SH-SY5Y (cell line): ENCODE results near the gene AKAP12.

Experiments
- GATA2 ChIP-seq: IDR thresholded peaks from 2 replicates; pipeline ENCODE4 v1.6.1; 2011; ENCODE audit warnings: mild to moderate bottlenecking, low read depth, low read length
- GATA3 ChIP-seq: IDR thresholded peaks from 2 replicates; pipeline ENCODE4 v1.6.1; 2011; ENCODE audit warnings: low read depth, mild to moderate bottlenecking, low read length, moderate library complexity

GRCh38 chr6:151241853-151242252 lies 2.1 kb downstream of the AKAP12 start:
- TF ChIP-seq GATA3 (no peak), GATA2 (no peak)
